WTC11 (cell line): ENCODE data around the gene SLC27A5.

Source experiments
- ELF4 ChIP-seq: sonication (generic); formaldehyde crosslinking; IDR thresholded peaks from 2 replicates; pipeline ENCODE4 v1.8.1; 2022; ENCODE audit warnings: low read depth, mild to moderate bottlenecking, moderate library complexity, missing genetic modification reagents
- FOXJ3 ChIP-seq: sonication (generic); formaldehyde crosslinking; IDR thresholded peaks from 2 replicates; pipeline ENCODE4 v1.9.0; 2021; ENCODE audit warnings: missing genetic modification reagents, mild to moderate bottlenecking, borderline replicate concordance
- FOXK1 ChIP-seq: sonication (generic); formaldehyde crosslinking; IDR thresholded peaks from 2 replicates; pipeline ENCODE4 v1.8.0; 2022; ENCODE audit warnings: mild to moderate bottlenecking, moderate library complexity, missing genetic modification reagents
- JUN ChIP-seq: sonication (generic); formaldehyde crosslinking; IDR thresholded peaks from 2 replicates; pipeline ENCODE4 v1.8.0; 2023; ENCODE audit warnings: mild to moderate bottlenecking, missing genetic modification reagents
- TEAD1 ChIP-seq: sonication (generic); formaldehyde crosslinking; IDR thresholded peaks from 2 replicates; pipeline ENCODE4 v1.8.0; 2022; ENCODE audit warnings: mild to moderate bottlenecking, missing genetic modification reagents
- ZNF121 ChIP-seq: sonication (generic); formaldehyde crosslinking; IDR thresholded peaks from 2 replicates; pipeline ENCODE4 v1.8.0; 2023; ENCODE audit warnings: missing genetic modification reagents
- TF ChIP-seq, protein P1 (sequence below): sonication (generic); formaldehyde crosslinking; IDR thresholded peaks from 2 replicates; pipeline ENCODE4 v1.8.0; 2022; ENCODE audit warnings: mild to moderate bottlenecking, missing genetic modification reagents
- TF ChIP-seq, protein P2 (sequence below): fragments of 200-600 bp; IDR thresholded peaks from 2 replicates; pipeline ENCODE4 v1.8.0; 2022; ENCODE audit warnings: antibody characterized with exemption
- TF ChIP-seq, protein P3 (sequence below): sonication (generic); formaldehyde crosslinking; IDR thresholded peaks from 2 replicates; pipeline ENCODE4 v1.8.0; 2023; ENCODE audit warnings: mild to moderate bottlenecking, missing genetic modification reagents

DNA sequence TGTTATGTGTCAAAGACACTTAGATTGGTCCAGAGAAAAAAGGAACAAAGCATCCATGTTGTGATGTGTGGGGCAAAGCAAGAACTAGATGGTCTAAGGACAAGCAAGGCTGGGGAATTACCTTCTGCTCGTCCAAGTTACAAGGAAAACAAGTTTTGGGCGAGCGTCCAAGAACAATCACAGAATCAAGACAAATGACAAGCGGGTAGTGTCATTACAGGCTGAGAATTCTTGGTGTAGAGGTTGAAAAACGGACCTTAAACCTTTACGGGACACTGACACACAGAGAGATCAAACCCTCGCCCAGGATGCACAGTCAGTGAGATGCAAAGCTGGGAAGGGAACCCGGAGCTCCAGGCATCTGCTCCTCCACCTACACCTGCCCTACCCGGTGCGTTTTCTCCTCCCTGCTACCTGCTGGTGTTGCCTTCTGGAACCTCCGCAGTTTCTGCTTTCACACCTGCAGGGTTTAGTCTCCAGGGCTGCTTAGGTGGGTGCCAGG is 60.9 kb downstream of the SLC27A5 start:
- no peak for TF ChIP-seq ZNF121
- TF ChIP-seq TEAD1 (CRISPR knock-in tag): no peak
- no peak for TF ChIP-seq FOXJ3 (CRISPR knock-in tag)
- TF ChIP-seq, protein P1, sequence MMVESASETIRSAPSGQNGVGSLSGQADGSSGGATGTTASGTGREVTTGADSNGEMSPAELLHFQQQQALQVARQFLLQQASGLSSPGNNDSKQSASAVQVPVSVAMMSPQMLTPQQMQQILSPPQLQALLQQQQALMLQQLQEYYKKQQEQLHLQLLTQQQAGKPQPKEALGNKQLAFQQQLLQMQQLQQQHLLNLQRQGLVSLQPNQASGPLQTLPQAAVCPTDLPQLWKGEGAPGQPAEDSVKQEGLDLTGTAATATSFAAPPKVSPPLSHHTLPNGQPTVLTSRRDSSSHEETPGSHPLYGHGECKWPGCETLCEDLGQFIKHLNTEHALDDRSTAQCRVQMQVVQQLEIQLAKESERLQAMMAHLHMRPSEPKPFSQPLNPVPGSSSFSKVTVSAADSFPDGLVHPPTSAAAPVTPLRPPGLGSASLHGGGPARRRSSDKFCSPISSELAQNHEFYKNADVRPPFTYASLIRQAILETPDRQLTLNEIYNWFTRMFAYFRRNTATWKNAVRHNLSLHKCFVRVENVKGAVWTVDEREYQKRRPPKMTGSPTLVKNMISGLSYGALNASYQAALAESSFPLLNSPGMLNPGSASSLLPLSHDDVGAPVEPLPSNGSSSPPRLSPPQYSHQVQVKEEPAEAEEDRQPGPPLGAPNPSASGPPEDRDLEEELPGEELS (CRISPR knock-in tag): no peak
- TF ChIP-seq, protein P2, sequence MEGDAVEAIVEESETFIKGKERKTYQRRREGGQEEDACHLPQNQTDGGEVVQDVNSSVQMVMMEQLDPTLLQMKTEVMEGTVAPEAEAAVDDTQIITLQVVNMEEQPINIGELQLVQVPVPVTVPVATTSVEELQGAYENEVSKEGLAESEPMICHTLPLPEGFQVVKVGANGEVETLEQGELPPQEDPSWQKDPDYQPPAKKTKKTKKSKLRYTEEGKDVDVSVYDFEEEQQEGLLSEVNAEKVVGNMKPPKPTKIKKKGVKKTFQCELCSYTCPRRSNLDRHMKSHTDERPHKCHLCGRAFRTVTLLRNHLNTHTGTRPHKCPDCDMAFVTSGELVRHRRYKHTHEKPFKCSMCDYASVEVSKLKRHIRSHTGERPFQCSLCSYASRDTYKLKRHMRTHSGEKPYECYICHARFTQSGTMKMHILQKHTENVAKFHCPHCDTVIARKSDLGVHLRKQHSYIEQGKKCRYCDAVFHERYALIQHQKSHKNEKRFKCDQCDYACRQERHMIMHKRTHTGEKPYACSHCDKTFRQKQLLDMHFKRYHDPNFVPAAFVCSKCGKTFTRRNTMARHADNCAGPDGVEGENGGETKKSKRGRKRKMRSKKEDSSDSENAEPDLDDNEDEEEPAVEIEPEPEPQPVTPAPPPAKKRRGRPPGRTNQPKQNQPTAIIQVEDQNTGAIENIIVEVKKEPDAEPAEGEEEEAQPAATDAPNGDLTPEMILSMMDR: no peak
- no peak for TF ChIP-seq FOXK1 (CRISPR knock-in tag)
- no peak for TF ChIP-seq JUN (CRISPR knock-in tag)
- TF ChIP-seq, protein P3, sequence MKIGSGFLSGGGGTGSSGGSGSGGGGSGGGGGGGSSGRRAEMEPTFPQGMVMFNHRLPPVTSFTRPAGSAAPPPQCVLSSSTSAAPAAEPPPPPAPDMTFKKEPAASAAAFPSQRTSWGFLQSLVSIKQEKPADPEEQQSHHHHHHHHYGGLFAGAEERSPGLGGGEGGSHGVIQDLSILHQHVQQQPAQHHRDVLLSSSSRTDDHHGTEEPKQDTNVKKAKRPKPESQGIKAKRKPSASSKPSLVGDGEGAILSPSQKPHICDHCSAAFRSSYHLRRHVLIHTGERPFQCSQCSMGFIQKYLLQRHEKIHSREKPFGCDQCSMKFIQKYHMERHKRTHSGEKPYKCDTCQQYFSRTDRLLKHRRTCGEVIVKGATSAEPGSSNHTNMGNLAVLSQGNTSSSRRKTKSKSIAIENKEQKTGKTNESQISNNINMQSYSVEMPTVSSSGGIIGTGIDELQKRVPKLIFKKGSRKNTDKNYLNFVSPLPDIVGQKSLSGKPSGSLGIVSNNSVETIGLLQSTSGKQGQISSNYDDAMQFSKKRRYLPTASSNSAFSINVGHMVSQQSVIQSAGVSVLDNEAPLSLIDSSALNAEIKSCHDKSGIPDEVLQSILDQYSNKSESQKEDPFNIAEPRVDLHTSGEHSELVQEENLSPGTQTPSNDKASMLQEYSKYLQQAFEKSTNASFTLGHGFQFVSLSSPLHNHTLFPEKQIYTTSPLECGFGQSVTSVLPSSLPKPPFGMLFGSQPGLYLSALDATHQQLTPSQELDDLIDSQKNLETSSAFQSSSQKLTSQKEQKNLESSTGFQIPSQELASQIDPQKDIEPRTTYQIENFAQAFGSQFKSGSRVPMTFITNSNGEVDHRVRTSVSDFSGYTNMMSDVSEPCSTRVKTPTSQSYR (CRISPR knock-in tag): no peak
- TF ChIP-seq ELF4 (CRISPR knock-in tag): no peak
